Liver (tissue), 3 donors: ENCODE data around the gene ARHGEF7.

Experiments
- CTCF ChIP-seq: fragments of 150-350 bp; IDR thresholded peaks from 2 replicates; pipeline ENCODE4 v1.5.1; 2017; ENCODE audit warnings: improper control_type of control experiment, low read depth, low read length; ENCODE audit not compliant: missing input control
- RAD21 ChIP-seq, 2 donors: IDR thresholded peaks; 2 replicates each; pipeline ENCODE4 v1.6.1; 2016; ENCODE audit warnings: antibody characterized with exemption in 2 of 2, mild to moderate bottlenecking in 2 of 2
- REST ChIP-seq: IDR thresholded peaks from 2 replicates; pipeline ENCODE4 v1.6.1; 2016; ENCODE audit warnings: antibody characterized with exemption, mild to moderate bottlenecking
- SP1 ChIP-seq: IDR thresholded peaks from 2 replicates; pipeline ENCODE4 v1.6.1; 2018; ENCODE audit warnings: antibody characterized with exemption, mild to moderate bottlenecking
- ZBTB33 ChIP-seq: IDR thresholded peaks from 2 replicates; pipeline ENCODE4 v1.6.1; 2016; ENCODE audit warnings: antibody characterized with exemption
- donor health status: healthy.
- donor health status: healthy.

- TF ChIP-seq CTCF (no peak), ZBTB33 (no peak), REST (no peak), SP1 (no peak), RAD21 (IDR thresholded peaks at IDR 0.05) (no peak)
These were observed 128.9 kb downstream of the ARHGEF7 start for GRCh38 chr13:111243981-111244380.
